AG09309 (cell line): ENCODE data around the gene NOL4L.

Experiments
- DNase-seq: peaks from one replicate; pipeline ENCODE4 v3.0.0-alpha.2; 2010; ENCODE audit warnings: low read depth
- H3K4me3 ChIP-seq: 2 replicates; pipeline ENCODE4 v1.5.1; 2011; ENCODE audit warnings: mild to moderate bottlenecking, low read depth, low read length, moderate library complexity; ENCODE audit not compliant: control insufficient read depth
- CTCF ChIP-seq: IDR thresholded peaks from 2 replicates; pipeline ENCODE4 v1.5.1; 2011; ENCODE audit warnings: mild to moderate bottlenecking, low read depth, low read length, inconsistent platforms; ENCODE audit not compliant: insufficient read depth, control insufficient read depth; ENCODE audit errors: missing control alignments

Gene NOL4L

GRCh38 chr20:32458837-32459220, 126.3 kb downstream of the NOL4L start:
- DNase-seq, result no peak
- H3K4me3 ChIP-seq, result no peak overlapping the region
- no peak for TF ChIP-seq CTCF

GRCh38 chr20:32458061-32458836, 126.9 kb downstream of the NOL4L start:
- TF ChIP-seq CTCF, result no peak
- H3K4me3 ChIP-seq, result no peak overlapping the region
- DNase-seq, result no peak

GRCh38 chr20:32457479-32457986, 127.6 kb downstream of the NOL4L start:
- no peak for TF ChIP-seq CTCF
- H3K4me3 ChIP-seq, result peak overlapping the region; percentile 66
- no peak for DNase-seq

- no peak for DNase-seq
- H3K4me3 ChIP-seq, result peak overlapping the region; percentile 66
- TF ChIP-seq CTCF, result peak; percentile 70
Observed at GRCh38 chr20:32456869-32457478, 128.2 kb downstream of the NOL4L start.

GRCh38 chr20:32455901-32456701, 129.0 kb downstream of the NOL4L start:
- no peak overlapping the region for H3K4me3 ChIP-seq
- no peak for DNase-seq
- no peak for TF ChIP-seq CTCF

GRCh38 chr20:32455171-32455900, 129.8 kb downstream of the NOL4L start:
- no peak overlapping the region for H3K4me3 ChIP-seq
- TF ChIP-seq CTCF, result no peak
- DNase-seq, result no peak
